SU-DHL-6 (cell line): ENCODE measurements around the gene CACNG4.

Source experiments
- EZH2phosphoT487 ChIP-seq: fragments of 200-600 bp; sonication (generic), shearing (Covaris generic); conservative IDR thresholded peaks from 2 replicates; pipeline ENCODE4 v1.6.1; 2018; ENCODE audit warnings: mild to moderate bottlenecking, antibody characterized with exemption, low read length, moderate library complexity, mixed read lengths
- TF ChIP-seq, protein P1 (sequence below): fragments of 200-600 bp; sonication (generic); IDR thresholded peaks from one replicate; pipeline ENCODE4 v1.5.1; 2017; ENCODE audit warnings: antibody characterized with exemption, mild to moderate bottlenecking, low read length, moderate library complexity; ENCODE audit not compliant: insufficient read depth, poor library complexity, severe bottlenecking

DNA sequence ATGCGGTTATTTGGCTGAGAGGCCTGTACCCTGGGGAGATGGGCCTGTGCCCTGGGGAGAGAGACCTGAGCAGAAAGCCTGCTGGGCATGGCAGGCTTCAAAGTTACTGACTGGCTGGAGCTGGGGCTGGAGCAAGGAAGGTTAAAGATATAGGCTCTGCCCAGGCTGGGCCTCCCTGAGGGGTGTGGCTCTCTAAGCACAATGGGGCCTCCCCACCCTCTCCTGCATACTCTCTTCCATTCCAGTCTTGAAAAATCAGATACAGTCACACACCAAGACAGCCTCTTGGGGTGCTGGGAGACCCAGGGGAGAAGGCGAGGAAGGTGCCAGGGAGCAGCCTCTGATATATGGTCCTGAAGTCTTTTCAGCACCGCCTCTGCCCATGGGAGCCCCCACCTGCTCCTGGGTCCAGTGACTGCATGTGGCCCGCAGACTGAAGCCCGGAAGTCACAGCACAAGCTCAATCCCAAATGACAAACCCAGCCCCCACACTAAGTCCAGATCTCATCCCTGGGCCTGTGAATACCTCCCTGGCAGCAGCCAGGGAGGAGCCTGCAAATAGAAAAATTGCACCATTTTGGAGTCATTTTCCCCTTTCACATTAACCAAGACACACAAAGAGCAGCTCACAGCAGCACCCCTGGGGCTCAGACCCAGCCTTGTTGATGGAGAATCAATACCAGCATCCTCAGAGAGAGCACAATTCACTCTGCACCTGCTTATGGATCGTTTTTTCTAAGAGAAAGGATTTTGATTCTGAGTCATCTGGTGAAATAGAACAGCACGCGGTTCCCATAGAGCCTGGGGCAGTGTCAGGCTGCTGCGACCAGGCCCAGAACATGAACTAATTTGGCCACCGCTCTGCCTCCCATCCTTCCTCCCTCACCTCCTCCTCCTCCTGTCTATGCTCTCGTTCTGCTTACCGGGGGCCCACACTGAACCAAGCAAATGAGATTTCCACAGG lies 54.2 kb downstream of the CACNG4 start:
- TF ChIP-seq, protein P1, sequence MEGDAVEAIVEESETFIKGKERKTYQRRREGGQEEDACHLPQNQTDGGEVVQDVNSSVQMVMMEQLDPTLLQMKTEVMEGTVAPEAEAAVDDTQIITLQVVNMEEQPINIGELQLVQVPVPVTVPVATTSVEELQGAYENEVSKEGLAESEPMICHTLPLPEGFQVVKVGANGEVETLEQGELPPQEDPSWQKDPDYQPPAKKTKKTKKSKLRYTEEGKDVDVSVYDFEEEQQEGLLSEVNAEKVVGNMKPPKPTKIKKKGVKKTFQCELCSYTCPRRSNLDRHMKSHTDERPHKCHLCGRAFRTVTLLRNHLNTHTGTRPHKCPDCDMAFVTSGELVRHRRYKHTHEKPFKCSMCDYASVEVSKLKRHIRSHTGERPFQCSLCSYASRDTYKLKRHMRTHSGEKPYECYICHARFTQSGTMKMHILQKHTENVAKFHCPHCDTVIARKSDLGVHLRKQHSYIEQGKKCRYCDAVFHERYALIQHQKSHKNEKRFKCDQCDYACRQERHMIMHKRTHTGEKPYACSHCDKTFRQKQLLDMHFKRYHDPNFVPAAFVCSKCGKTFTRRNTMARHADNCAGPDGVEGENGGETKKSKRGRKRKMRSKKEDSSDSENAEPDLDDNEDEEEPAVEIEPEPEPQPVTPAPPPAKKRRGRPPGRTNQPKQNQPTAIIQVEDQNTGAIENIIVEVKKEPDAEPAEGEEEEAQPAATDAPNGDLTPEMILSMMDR: no peak
- no peak for TF ChIP-seq EZH2phosphoT487
